ENCODE data around the gene BCR.

Gene BCR

GRCh38 chr22:23200898-23201297 lies 20.6 kb downstream of the BCR start:
- no peak for DNase-seq (ENCODE audit: low read depth)

- DNase-seq (ENCODE audit: low read depth) = no peak
Observed at GRCh38 chr22:23202812-23203451, 22.6 kb downstream of the BCR start.

GRCh38 chr22:23203452-23204124 lies 23.3 kb downstream of the BCR start:
- no peak for DNase-seq (ENCODE audit: low read depth)

GRCh38 chr22:23204125-23204488 lies 23.8 kb downstream of the BCR start:
- no peak for DNase-seq (ENCODE audit: low read depth)

GRCh38 chr22:23204541-23205157 lies 24.3 kb downstream of the BCR start:
- DNase-seq (ENCODE audit: low read depth) = no peak

- no peak for DNase-seq (ENCODE audit: low read depth)
Observed at GRCh38 chr22:23205339-23206049, 25.2 kb downstream of the BCR start.

GRCh38 chr22:23206915-23207314 lies 26.6 kb downstream of the BCR start:
- no peak for DNase-seq (ENCODE audit: low read depth)

- no peak for DNase-seq (ENCODE audit: low read depth)
Observed at GRCh38 chr22:23207729-23208393, 27.6 kb downstream of the BCR start.

- DNase-seq (ENCODE audit: low read depth) = no peak
Observed at GRCh38 chr22:23210428-23211170, 30.3 kb downstream of the BCR start.

- DNase-seq (ENCODE audit: low read depth) = no peak
Observed at GRCh38 chr22:23211622-23212021, 31.3 kb downstream of the BCR start.

- no peak for DNase-seq (ENCODE audit: low read depth)
Observed at GRCh38 chr22:23212061-23213021, 32.0 kb downstream of the BCR start.

GRCh38 chr22:23213022-23213555 lies 32.8 kb downstream of the BCR start:
- DNase-seq (ENCODE audit: low read depth) = no peak

GRCh38 chr22:23213581-23214334 lies 33.4 kb downstream of the BCR start:
- DNase-seq (ENCODE audit: low read depth) = no peak

GRCh38 chr22:23214398-23214797 lies 34.1 kb downstream of the BCR start:
- DNase-seq (ENCODE audit: low read depth) = no peak

- DNase-seq (ENCODE audit: low read depth) = no peak
Observed at GRCh38 chr22:23215294-23216241, 35.3 kb downstream of the BCR start.

- no peak for DNase-seq (ENCODE audit: low read depth)
Observed at GRCh38 chr22:23216461-23217170, 36.3 kb downstream of the BCR start.

GRCh38 chr22:23217171-23218052 lies 37.1 kb downstream of the BCR start:
- no peak for DNase-seq (ENCODE audit: low read depth)

Measured in GM04503 (cell line).